Neural progenitor cell (in vitro differentiated cells): Measurements from ENCODE around the gene XPNPEP2. TPM values are rescaled to one million over a fixed set of nuclear protein-coding genes. Genes with fewer than 3 reads are reported as not detected.

Experiments used
- DNase-seq: peaks from one replicate; pipeline ENCODE4 v3.0.0-alpha.2; 2016; ENCODE audit warnings: low spot score
- H2AFZ ChIP-seq: fragments of 200-600 bp; sonication (generic); replicated peaks from 2 replicates; pipeline ENCODE4 v1.6.1; 2016; ENCODE audit warnings: antibody characterized with exemption
- H3F3A ChIP-seq: fragments of 200-600 bp; sonication (generic); 2 replicates; pipeline ENCODE4 v1.6.1; 2016; ENCODE audit warnings: antibody characterized with exemption, low read depth
- H3K27ac ChIP-seq: fragments of 200-600 bp; sonication (generic); 2 replicates; pipeline ENCODE4 v1.5.1; 2016; ENCODE audit warnings: mild to moderate bottlenecking
- H3K27me3 ChIP-seq: fragments of 200-600 bp; sonication (generic); 2 replicates; pipeline ENCODE4 v1.6.1; 2016; ENCODE audit warnings: mild to moderate bottlenecking, moderate library complexity
- H3K36me3 ChIP-seq: fragments of 200-600 bp; sonication (generic); 2 replicates; pipeline ENCODE4 v1.5.1; 2016
- H3K4me1 ChIP-seq: fragments of 200-600 bp; sonication (generic); 2 replicates; pipeline ENCODE4 v1.6.1; 2016; ENCODE audit warnings: mixed run types
- H3K4me2 ChIP-seq: fragments of 200-600 bp; sonication (generic); 2 replicates; pipeline ENCODE4 v1.6.1; 2016
- H3K4me3 ChIP-seq: fragments of 200-600 bp; sonication (generic); 2 replicates; pipeline ENCODE4 v1.5.1; 2016
- H3K79me2 ChIP-seq: fragments of 200-600 bp; sonication (generic); 2 replicates; pipeline ENCODE4 v1.6.1; 2016; ENCODE audit warnings: low read depth
- H3K9ac ChIP-seq: fragments of 200-600 bp; sonication (generic); 2 replicates; pipeline ENCODE4 v1.6.1; 2016
- H3K9me3 ChIP-seq: fragments of 200-600 bp; sonication (generic); 2 replicates; pipeline ENCODE4 v1.5.1; 2016; ENCODE audit warnings: low read depth
- H4K20me1 ChIP-seq: fragments of 200-600 bp; sonication (generic); 2 replicates; pipeline ENCODE4 v1.6.1; 2016; ENCODE audit warnings: low read depth
- H3K27ac Mint-ChIP-seq: 3 replicates; pipeline ENCODE4 v1.8.0; 2021; ENCODE audit warnings: mixed read lengths
- H3K27me3 Mint-ChIP-seq: 2 replicates; pipeline ENCODE4 v1.8.0; 2022; ENCODE audit warnings: low read depth, mild to moderate bottlenecking, inconsistent platforms, moderate library complexity, mixed read lengths; ENCODE audit not compliant: insufficient read depth
- H3K36me3 Mint-ChIP-seq: 3 replicates; pipeline ENCODE4 v1.8.0; 2021; ENCODE audit warnings: mixed read lengths
- H3K4me1 Mint-ChIP-seq: 3 replicates; pipeline ENCODE4 v1.8.0; 2021; ENCODE audit warnings: mixed read lengths
- H3K4me3 Mint-ChIP-seq: 3 replicates; pipeline ENCODE4 v1.8.0; 2021; ENCODE audit warnings: mild to moderate bottlenecking, moderate library complexity, mixed read lengths
- H3K9me3 Mint-ChIP-seq: 3 replicates; pipeline ENCODE4 v1.8.0; 2020; ENCODE audit warnings: mixed read lengths
- CTCF ChIP-seq: fragments of 200-600 bp; sonication (generic); IDR thresholded peaks from 2 replicates; pipeline ENCODE4 v1.5.1; 2017; ENCODE audit warnings: antibody characterized with exemption, mild to moderate bottlenecking
- EZH2 ChIP-seq: fragments of 200-600 bp; sonication (generic); IDR thresholded peaks from 2 replicates; pipeline ENCODE4 v1.6.1; 2017; ENCODE audit warnings: antibody characterized with exemption, mild to moderate bottlenecking, moderate library complexity
- EZH2phosphoT487 ChIP-seq: fragments of 200-600 bp; sonication (generic); IDR thresholded peaks from 2 replicates; pipeline ENCODE4 v1.6.1; 2017; ENCODE audit warnings: antibody characterized with exemption
- total RNA-seq: library from RNA; depleted of rRNA; stranded (reverse); fragments of >200 nt; gene quantifications from 2 replicates; pipeline ENCODE4 v1.2.3, GENCODE V29; 2015; ENCODE audit warnings: low replicate concordance

The XPNPEP2 gene
- total RNA-seq, 1 donor from 2014 or later, result 1.7 TPM

- H2AFZ ChIP-seq, result no peak overlapping the region
- no peak overlapping the region for H3K27ac ChIP-seq
- H3K36me3 ChIP-seq, result no peaks in the 10 kb centered on the region
- no peak for TF ChIP-seq EZH2phosphoT487
- TF ChIP-seq EZH2, result no peak
- TF ChIP-seq CTCF, result no peak
- no peaks in the 10 kb centered on the region for H3K27me3 ChIP-seq
- H4K20me1 ChIP-seq, result no peaks in the 10 kb centered on the region
- H3F3A ChIP-seq, result no peaks in the 10 kb centered on the region
- DNase-seq, result no peak
- H3K36me3 Mint-ChIP-seq, result peaks cover 2% of the 10 kb centered on the region
- no peak overlapping the region for H3K9ac ChIP-seq
- peaks cover 2% of the 10 kb centered on the region for H3K9me3 Mint-ChIP-seq
- no peak overlapping the region for H3K4me3 Mint-ChIP-seq
- peaks cover 13% of the 10 kb centered on the region for H3K4me1 Mint-ChIP-seq
- H3K27ac Mint-ChIP-seq, result peak overlapping the region; percentile 66
- no peak overlapping the region for H3K4me2 ChIP-seq
- peaks cover 7% of the 10 kb centered on the region for H3K27me3 Mint-ChIP-seq
- H3K4me1 ChIP-seq, result no peaks in the 10 kb centered on the region
- H3K4me3 ChIP-seq, result no peak overlapping the region
- no peaks in the 10 kb centered on the region for H3K79me2 ChIP-seq
- H3K9me3 ChIP-seq, result no peaks in the 10 kb centered on the region
Measured at GRCh38 chrX:129790808-129791207, 52.0 kb downstream of the XPNPEP2 start.

- H3K9me3 Mint-ChIP-seq, result peaks cover 2% of the 10 kb centered on the region
- H4K20me1 ChIP-seq, result no peaks in the 10 kb centered on the region
- H3K9ac ChIP-seq, result no peak overlapping the region
- peaks cover 10% of the 10 kb centered on the region for H3K4me1 Mint-ChIP-seq
- H3K27ac Mint-ChIP-seq, result peak overlapping the region; percentile 24
- peaks cover 7% of the 10 kb centered on the region for H3K27me3 Mint-ChIP-seq
- no peaks in the 10 kb centered on the region for H3K4me1 ChIP-seq
- no peak overlapping the region for H3K4me3 Mint-ChIP-seq
- TF ChIP-seq CTCF (no peak), EZH2phosphoT487 (no peak), EZH2 (no peak)
- DNase-seq, result no peak
- H3F3A ChIP-seq, result no peaks in the 10 kb centered on the region
- H3K36me3 ChIP-seq, result no peaks in the 10 kb centered on the region
- H3K4me3 ChIP-seq, result no peak overlapping the region
- no peak overlapping the region for H3K27ac ChIP-seq
- no peaks in the 10 kb centered on the region for H3K9me3 ChIP-seq
- no peak overlapping the region for H3K4me2 ChIP-seq
- no peak overlapping the region for H2AFZ ChIP-seq
- H3K79me2 ChIP-seq, result no peaks in the 10 kb centered on the region
- H3K36me3 Mint-ChIP-seq, result peaks cover 2% of the 10 kb centered on the region
- H3K27me3 ChIP-seq, result no peaks in the 10 kb centered on the region
Measured at GRCh38 chrX:129791336-129791735, 52.6 kb downstream of the XPNPEP2 start.

- Histone ChIP-seq H3K27ac (no peak overlapping the region), H3K4me3 (no peak overlapping the region), H3K4me2 (no peak overlapping the region), H3F3A (no peaks in the 10 kb centered on the region), H3K9me3 (no peaks in the 10 kb centered on the region), H2AFZ (no peak overlapping the region), H3K27me3 (no peaks in the 10 kb centered on the region), H3K9ac (no peak overlapping the region), H3K36me3 (no peaks in the 10 kb centered on the region), H3K79me2 (no peaks in the 10 kb centered on the region), H4K20me1 (no peaks in the 10 kb centered on the region), H3K4me1 (no peaks in the 10 kb centered on the region)
- Mint-ChIP-seq H3K27ac (no peak overlapping the region), H3K27me3 (peaks cover 7% of the 10 kb centered on the region), H3K4me3 (no peak overlapping the region), H3K36me3 (peaks cover 2% of the 10 kb centered on the region), H3K9me3 (peaks cover 2% of the 10 kb centered on the region), H3K4me1 (peaks cover 10% of the 10 kb centered on the region)
- TF ChIP-seq CTCF (no peak), EZH2phosphoT487 (no peak), EZH2 (no peak)
- no peak for DNase-seq
Measured at GRCh38 chrX:129791961-129792570, 53.3 kb downstream of the XPNPEP2 start.
